GM21515 (cell line): ENCODE measurements around the gene ADCK1.
A peak's percentile ranks its signal among the peaks of the same experiment; 100 is the strongest.
"Not testable (repeated sequence)": the region's sequence is repeated elsewhere in the genome, so short reads cannot be mapped to it uniquely, and the experiment has no call there.

Experiments used
- ATAC-seq: cut with Tn5 transposase; IDR thresholded peaks from one replicate; pipeline ENCODE4 v1.9.1; 2021; ENCODE audit not compliant: unreplicated experiment

Gene ADCK1

GRCh38 chr14:77799863-77800730, at the start of gene ADCK1:
TSS of gene ADCK1 (plus strand) at chr14:77800109. CDS start at chr14:77818979, 18,870 bp downstream.
- ATAC-seq = peak; percentile 92

- ATAC-seq = no peak
These were observed 47.6 kb upstream of the ADCK1 start for GRCh38 chr14:77752266-77752665.

- ATAC-seq = no peak
These were observed 47.0 kb upstream of the ADCK1 start for GRCh38 chr14:77752799-77753516.

- peak; percentile 94 for ATAC-seq
These were observed 39.3 kb upstream of the ADCK1 start, which contains the start of gene SNW1 for GRCh38 chr14:77760381-77761204. TSS of gene SNW1 (minus strand) at chr14:77761156. CDS start at chr14:77761127, 29 bp downstream.

GRCh38 chr14:77761205-77761931, 38.5 kb upstream of the ADCK1 start:
- peak; percentile 37 for ATAC-seq

GRCh38 chr14:77763316-77763715, 36.6 kb upstream of the ADCK1 start:
- ATAC-seq = no peak

GRCh38 chr14:77763978-77764377, 35.9 kb upstream of the ADCK1 start:
- ATAC-seq = no peak

GRCh38 chr14:77768442-77769069, 31.4 kb upstream of the ADCK1 start:
- ATAC-seq = not testable (repeated sequence)

- ATAC-seq = not testable (repeated sequence)
These were observed 25.9 kb upstream of the ADCK1 start for GRCh38 chr14:77773966-77774365.

GRCh38 chr14:77782202-77782601, 17.7 kb upstream of the ADCK1 start:
- ATAC-seq = no peak

GRCh38 chr14:77786148-77786547, 13.8 kb upstream of the ADCK1 start:
- ATAC-seq = no peak

- no peak for ATAC-seq
These were observed 9.2 kb upstream of the ADCK1 start for GRCh38 chr14:77790566-77791224.

- ATAC-seq = no peak
These were observed 8.7 kb upstream of the ADCK1 start for GRCh38 chr14:77791225-77791600.

- not testable (repeated sequence) for ATAC-seq
These were observed 6.7 kb upstream of the ADCK1 start for GRCh38 chr14:77793255-77793654.

- ATAC-seq = no peak
These were observed 5.6 kb upstream of the ADCK1 start for GRCh38 chr14:77794357-77794756.

- not testable (repeated sequence) for ATAC-seq
These were observed 453 bp upstream of the ADCK1 start for GRCh38 chr14:77799456-77799855.

GRCh38 chr14:77800814-77801213, 905 bp downstream of the ADCK1 start:
- ATAC-seq = no peak

GRCh38 chr14:77804592-77804991, 4.7 kb downstream of the ADCK1 start:
- ATAC-seq = no peak

GRCh38 chr14:77805706-77806105, 5.8 kb downstream of the ADCK1 start:
- ATAC-seq = no peak
